NCI-H2107 (cell line): ENCODE measurements around the gene SLC41A1.

ENCODE experiments used
- DNase-seq: peaks from one replicate; lab custom pipeline; 2025; lab: John Stamatoyannopoulos, UW

The SLC41A1 gene

GRCh38 chr1:205754857-205755256 lies 58.1 kb downstream of the SLC41A1 start:
- DNase-seq = no peak

- DNase-seq = no peak
Observed at GRCh38 chr1:205751036-205751651, 61.9 kb downstream of the SLC41A1 start.

GRCh38 chr1:205750138-205751035 lies 62.6 kb downstream of the SLC41A1 start, which contains the start of gene NUCKS1:
Gene NUCKS1, minus strand, starts transcription at chr1:205750182. Its CDS starts 209 bp downstream, at chr1:205749973.
- DNase-seq = peak; percentile 98

GRCh38 chr1:205749234-205750137 lies 63.5 kb downstream of the SLC41A1 start:
- DNase-seq = peak; percentile 90

GRCh38 chr1:205748403-205749233 lies 64.4 kb downstream of the SLC41A1 start:
- peak; percentile 61 for DNase-seq

- no peak for DNase-seq
Observed at GRCh38 chr1:205746757-205747412, 66.1 kb downstream of the SLC41A1 start.

- DNase-seq = no peak
Observed at GRCh38 chr1:205744403-205744802, 68.6 kb downstream of the SLC41A1 start.

- no peak for DNase-seq
Observed at GRCh38 chr1:205743977-205744376, 69.0 kb downstream of the SLC41A1 start.

- DNase-seq = no peak
Observed at GRCh38 chr1:205741681-205742080, 71.3 kb downstream of the SLC41A1 start.

- DNase-seq = no peak
Observed at GRCh38 chr1:205739348-205740160, 73.4 kb downstream of the SLC41A1 start.
